NK-92 (cell line): ENCODE measurements around the gene SGMS1.
"Not testable (repeated sequence)": the region's sequence is repeated elsewhere in the genome, so short reads cannot be mapped to it uniquely, and the experiment has no call there.

ENCODE experiments used
- DNase-seq: peaks from one replicate; lab custom pipeline; 2025; ENCODE audit not compliant: unreplicated experiment; lab: John Stamatoyannopoulos, UW

The SGMS1 gene

DNA sequence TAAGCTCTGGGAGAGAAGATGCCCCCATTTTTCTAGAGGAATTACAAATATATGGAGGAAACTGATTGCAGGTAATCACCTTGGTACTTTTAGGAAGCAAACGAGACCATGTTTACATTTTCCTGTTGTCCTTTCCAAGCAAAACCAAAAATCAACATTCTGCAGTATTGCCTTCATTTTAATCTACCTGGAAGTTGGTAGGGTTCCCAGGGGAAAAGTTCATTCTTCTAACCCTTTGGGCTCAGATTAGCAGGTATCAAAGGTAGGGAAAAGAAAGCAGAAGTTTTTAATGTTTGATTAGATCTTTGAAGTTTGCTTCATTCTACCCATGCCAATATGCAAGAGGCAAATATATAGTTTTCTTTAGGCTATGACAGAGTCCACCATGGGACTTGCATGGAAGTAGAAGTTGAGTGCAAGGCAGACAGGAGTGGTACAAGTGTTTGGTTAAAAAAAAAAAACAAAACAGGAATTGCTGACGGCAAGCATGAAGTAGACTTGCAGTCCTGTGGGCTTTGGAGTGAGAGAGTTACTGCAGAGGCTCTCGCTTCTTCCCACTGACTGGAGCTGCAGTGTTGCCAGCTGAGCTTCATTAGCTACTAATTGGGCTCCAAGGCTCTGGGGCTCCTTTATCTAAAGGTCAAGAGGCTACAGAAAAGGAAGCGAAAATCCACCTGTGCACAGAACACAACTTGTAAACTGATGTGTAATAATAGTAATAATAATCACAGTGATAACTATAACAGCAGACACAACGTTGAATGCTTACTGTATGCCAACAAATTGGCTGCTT lies 343.5 kb downstream of the SGMS1 start:
- no peak for DNase-seq

DNA sequence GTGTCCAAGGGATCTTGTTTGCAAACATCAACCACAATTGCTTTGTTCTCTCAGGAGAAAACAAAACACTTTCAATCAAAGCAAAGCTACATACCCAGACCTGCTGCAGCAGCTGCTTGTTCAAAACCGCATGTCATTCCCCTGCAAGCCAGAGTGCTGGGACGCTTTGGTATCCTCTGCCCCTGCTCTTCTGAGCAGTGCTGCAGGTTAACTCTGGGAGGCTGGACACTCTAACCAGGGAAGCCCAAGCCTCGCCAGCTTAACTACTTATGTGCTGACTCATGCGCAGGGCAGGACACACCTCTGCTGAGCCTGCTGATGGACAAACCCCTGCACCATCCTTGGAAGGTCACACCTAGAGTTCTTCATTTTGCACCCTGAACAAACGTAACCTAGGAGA lies 344.3 kb downstream of the SGMS1 start:
- no peak for DNase-seq

DNA sequence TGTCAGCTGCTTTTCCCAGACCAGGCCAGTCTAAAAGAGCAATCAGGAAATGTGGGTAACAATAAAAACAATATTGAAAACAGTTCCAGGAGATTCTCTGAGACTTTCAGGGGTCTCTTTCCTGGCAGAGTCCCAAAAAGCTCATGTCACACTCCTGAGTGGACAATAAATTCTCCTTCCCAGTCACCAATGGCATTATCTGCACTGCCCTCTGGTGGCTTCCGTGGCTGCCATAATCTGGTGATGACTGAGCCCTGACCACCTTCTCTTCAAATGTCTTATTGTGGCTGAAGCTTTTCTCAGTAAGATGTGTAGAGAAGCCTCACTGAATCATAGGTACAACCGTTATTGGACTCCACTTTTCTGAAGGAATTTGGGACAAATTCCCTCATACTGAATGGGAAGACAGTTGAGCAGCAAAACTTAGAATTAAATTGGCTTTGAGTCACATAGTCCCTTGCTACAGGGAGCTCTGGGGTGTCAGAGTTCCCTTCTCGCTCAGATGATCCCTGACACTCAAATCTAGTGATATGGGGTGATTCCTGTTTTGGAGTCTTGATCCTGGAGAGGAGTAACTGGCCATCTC lies 348.0 kb downstream of the SGMS1 start:
- DNase-seq, result no peak

DNA sequence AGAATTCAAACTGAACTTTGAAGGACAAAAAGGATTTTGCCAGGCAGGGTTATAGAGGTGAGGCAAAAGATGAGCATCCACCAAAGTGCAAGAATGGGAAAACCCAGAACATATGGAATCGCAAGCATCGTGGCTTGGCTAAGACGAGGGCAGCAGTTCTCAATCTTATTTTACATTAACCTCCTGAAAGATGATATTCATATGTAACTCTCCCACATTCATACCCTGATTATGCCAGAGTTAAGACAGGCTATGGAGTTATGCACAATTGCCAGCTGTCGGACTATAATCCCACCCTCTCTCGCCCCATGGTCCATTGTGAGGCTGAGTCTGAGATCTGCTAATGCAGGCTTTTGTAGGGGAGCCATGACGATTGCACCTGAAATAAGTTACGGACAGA lies 351.2 kb downstream of the SGMS1 start:
- no peak for DNase-seq

DNA sequence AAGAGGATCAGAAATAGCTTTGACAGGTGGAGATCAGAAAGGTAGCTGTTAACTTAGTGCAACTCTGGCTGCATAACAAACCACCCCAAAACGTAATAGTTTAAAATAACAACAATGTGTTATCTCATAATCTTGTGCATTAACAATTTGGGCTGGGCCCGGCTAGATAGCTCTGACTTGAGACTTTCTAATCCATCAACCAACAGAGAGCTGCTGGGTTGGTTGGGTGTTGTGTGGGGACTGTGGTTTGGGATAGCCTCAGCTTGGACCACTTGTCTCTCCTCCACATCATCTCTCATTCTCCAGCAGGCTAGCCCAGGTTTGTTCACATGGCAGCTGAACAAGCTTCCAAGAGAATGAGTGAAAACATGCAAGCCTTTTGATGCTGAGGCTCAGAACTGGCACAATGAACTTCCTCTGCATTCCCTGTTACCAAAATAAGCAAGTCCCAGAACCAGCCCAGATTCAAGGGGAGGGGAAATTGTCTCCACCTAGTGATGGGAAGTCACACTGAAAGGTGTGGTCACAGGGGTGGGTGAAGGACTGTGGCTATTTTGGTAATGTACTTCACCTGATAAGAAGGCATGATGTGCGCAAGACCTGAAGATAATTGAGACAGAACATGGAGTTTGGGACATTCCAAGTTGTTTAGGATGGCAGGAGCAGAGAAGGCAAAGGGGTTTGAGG lies 352.0 kb downstream of the SGMS1 start:
- DNase-seq, result no peak

DNA sequence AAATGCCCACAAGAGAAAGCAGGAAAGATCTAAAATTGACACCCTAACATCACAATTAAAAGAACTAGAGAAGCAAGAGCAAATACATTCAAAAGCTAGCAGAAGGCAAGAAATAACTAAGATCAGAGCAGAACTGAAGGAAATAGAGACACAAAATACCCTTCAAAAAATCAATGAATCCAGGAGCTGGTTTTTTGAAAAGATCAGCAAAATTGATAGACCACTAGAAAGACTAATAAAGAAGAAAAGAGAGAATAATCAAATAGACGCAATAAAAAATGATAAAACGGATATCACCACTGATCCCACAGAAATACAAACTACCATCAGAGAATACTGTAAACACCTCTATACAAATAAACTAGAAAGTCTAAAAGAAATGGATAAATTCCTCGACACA lies 355.9 kb downstream of the SGMS1 start:
- not testable (repeated sequence) for DNase-seq

DNA sequence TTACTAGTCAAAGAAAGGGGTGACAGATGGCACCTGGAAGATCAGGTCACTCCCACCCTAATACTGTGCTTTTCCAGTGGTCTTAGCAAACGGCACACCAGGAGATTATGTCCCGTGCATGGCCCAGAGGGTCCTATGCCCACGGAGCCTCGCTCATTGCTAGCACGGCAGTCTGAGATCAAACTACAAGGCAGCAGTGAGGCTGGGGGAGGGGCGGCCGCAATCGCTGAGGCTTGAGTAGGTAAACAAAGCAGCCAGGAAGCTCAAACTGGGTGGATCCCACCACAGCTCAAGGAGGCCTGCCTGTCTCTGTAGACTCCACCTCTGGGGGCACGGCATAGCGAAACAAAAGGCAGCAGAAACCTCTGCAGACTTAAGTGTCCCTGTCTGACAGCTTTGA lies 361.1 kb downstream of the SGMS1 start:
- not testable (repeated sequence) for DNase-seq

DNA sequence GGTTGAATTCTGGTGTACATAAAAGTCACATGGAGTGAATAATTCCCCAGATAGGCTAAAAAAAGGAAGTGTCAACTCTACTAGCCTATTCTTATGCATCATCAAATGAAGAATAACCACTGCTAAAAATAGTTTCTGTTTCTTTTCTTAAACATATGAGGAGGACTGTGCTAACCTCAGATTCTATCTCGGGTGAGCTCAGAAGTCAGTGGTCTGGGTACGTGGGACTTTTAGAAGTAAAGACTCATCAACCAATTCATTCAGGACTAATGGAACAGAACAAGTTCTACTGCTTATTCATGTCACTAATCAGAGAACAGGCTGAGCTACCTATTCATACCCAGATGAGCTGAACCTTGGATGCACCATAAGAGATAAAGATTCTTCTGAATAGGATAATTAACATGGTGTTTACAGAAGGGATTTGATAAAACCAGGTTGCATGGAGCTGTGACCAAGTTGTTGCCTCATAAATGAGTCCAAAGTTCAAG lies 362.9 kb downstream of the SGMS1 start:
- no peak for DNase-seq
